ENCODE data around the gene ZMPSTE24.
A peak's percentile ranks its signal among the peaks of the same experiment; 100 is the strongest.

ZMPSTE24 gene

GRCh38 chr1:40303051-40303771 is 45.2 kb downstream of the ZMPSTE24 start:
- DNase-seq (ENCODE audit: low read depth in 2 of 2, low spot score in 1 of 2) = no peak

DNA sequence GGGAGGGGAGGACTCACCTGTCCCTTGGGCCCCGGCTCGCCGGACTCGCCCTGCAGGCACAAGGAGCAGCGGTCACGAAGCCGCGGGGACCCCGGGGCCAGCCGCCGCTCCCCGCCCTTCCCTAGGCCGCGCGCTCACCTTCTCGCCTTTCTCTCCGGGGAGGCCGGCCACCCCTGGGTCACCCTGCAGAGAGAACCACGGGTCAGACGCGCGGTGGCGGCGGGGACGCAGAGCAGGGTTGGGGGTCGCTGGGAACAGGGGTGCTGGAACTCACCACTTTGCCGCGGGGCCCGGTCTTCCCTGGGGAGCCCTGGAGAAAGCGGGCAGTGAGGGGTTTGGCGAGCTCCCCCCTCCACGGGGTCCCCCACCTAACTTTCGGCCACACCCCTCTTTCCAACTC is 45.8 kb downstream of the ZMPSTE24 start:
- DNase-seq (ENCODE audit: low read depth in 2 of 2, low spot score in 1 of 2) = no peak

DNA sequence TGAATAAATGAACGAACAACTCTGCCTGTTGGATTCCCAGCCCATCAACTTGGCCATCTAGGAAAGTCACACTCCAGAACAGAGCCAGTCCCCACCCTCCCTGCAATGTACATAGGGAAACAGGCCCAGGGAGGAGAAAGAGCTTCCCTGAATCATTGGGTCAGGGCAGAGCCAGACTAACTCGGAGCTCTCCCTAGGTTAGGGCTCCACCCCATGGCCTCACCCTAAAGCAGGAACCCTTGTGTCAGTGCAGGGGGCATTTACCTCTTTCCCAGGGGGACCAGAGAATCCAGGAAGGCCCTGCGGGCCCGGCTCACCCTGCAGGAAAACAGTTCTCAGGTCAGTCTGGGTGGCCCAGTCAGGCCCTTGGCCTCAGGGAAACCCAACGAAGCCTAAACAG is 47.4 kb downstream of the ZMPSTE24 start:
- DNase-seq (ENCODE audit: low read depth in 2 of 2, low spot score in 1 of 2) = no peak

DNA sequence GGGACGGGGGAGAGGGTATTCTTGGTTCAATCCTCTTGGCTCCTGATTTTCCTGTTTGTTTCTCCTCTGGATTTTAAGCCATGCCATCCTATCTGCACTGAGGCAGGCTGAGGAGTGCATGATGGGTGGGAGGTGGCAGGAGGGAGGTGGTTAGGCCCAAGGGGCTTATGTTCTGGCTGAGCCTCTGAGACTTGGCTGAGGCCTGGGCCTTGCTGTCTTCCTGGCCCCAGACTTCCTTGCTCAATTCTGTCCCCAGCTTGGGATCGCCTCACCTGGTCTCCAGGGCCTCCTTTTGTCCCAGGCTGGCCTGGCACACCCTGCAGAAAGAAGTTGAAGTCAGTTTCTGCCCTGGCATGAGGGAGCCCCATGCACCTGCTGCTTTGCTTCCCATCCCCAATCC is 47.8 kb downstream of the ZMPSTE24 start:
- no peak for DNase-seq (ENCODE audit: low read depth in 2 of 2, low spot score in 1 of 2)

- no peak for DNase-seq (ENCODE audit: low read depth in 2 of 2, low spot score in 1 of 2)
Observed at GRCh38 chr1:40306296-40306695, 48.3 kb downstream of the ZMPSTE24 start.

DNA sequence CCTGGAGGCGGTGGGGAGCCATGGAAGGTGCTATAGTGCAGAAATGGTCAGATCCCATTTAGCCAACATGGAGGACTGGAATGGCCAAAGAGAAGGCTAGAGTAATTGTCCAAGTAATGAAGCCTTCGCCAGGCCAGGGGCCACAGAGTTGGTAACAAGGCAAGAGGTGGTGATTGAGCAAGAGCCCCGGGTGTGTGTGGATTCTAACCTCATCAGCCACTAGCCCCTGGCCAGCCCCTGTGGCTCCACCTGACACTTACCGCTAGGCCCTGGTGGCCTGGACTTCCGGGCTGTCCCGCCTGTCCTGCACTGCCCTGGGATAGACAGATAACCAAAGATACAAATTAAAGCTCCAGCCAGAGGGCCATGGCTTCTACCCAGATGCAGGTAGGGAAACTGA is 49.1 kb downstream of the ZMPSTE24 start:
- no peak for DNase-seq (ENCODE audit: low read depth in 2 of 2, low spot score in 1 of 2)

- DNase-seq (ENCODE audit: low read depth in 2 of 2, low spot score in 1 of 2) = no peak
Observed at GRCh38 chr1:40308036-40308727, 50.1 kb downstream of the ZMPSTE24 start.

GRCh38 chr1:40309374-40310128 is 51.5 kb downstream of the ZMPSTE24 start:
- no peak for DNase-seq (ENCODE audit: low read depth in 2 of 2, low spot score in 1 of 2)

GRCh38 chr1:40310129-40310461 is 52.1 kb downstream of the ZMPSTE24 start:
- no peak for DNase-seq (ENCODE audit: low read depth in 2 of 2, low spot score in 1 of 2)

DNA sequence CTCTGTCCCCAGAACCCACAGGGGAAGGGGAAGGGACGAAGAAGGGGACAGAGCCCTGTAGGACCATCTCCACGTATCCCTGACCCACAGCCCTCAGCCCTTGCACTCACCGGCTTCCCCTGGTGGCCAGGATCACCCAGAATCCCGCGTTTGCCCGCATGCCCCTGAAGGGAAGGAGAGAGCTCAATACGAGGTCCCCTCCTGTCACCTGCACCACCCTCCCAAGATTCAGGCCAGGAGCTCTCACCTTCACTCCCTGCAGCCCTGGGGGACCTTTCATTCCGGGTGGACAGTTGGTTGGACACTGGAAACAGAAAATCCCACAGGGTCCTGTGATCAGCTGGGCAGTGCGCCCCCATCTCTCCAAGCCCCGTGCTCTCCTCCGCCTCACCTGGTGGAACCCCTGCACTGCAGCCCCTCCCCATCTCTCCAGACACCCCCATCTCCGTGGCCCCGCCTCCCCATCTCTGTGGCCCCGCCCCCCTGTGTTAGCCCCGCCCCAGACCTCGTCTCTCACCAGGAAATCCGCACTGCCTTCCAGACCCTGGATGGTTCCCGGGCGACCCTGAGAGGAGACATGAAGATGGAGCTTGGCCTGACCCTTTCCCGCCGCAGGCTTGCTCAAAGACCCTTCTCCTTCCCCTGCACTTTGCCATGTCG is 53.1 kb downstream of the ZMPSTE24 start:
- no peak for DNase-seq (ENCODE audit: low read depth in 2 of 2, low spot score in 1 of 2)

GRCh38 chr1:40311692-40312091 is 53.7 kb downstream of the ZMPSTE24 start:
- no peak for DNase-seq (ENCODE audit: low read depth in 2 of 2, low spot score in 1 of 2)

- DNase-seq (ENCODE audit: low read depth in 2 of 2, low spot score in 1 of 2) = no peak
Observed at GRCh38 chr1:40312238-40313205, 54.5 kb downstream of the ZMPSTE24 start.

GRCh38 chr1:40313329-40313957 is 55.4 kb downstream of the ZMPSTE24 start:
- DNase-seq (ENCODE audit: low read depth in 2 of 2, low spot score in 1 of 2) = no peak

GRCh38 chr1:40313958-40314720 is 56.1 kb downstream of the ZMPSTE24 start:
- DNase-seq (ENCODE audit: low read depth in 2 of 2, low spot score in 1 of 2) = no peak

DNA sequence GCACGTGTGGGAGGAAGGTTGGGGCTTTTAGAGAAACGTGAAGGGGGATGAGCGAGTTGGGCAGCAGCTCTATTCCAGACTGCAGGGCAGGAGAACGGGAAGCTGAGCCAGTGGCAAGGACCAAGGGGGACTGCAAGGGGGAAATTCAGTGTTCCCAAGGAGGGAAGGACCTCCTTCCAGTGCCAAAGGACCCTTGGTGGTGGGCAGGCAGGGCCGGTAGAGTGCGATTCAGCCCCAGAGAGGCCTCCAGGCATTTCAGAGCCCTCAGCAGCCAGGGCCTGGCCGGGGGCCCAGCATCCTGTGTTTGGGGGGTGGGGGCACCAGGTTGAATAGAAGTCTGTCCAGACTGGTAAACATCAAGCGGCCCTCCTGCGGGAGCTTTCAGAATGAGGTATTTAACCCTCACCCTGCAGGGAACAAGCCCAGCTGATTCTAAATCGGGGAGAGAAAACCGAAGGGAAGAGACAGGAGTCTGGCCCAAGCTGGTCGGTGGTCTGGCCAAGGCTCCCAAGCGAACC is 56.7 kb downstream of the ZMPSTE24 start:
- DNase-seq (ENCODE audit: low read depth in 2 of 2, low spot score in 1 of 2) = no peak

DNA sequence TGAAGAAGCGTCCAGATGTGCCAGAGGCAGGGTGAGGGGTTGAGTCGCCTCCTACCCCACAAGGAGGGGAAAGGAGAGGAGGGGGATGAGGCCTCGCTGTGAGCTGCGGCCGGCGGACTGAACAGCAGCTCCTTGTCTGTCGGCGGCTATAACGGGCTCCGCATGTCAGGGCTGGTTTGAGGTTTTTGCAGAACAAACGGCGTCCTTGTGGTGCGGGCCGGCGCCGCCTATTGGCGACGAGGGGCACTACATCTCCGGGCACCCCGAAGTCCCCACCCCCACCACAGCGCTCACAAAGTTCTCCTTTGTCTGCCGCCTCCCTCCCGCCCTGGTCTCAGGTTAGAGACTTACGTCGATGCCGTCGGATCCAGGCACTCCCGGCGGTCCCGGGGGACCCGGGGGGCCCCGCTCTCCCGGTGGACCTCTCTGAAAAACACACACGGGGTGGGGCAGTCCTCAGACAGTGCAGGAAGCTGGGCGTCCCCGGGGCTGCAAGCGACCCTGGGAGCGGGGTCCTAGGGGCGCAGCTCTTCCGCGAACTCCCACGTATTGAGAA is 57.3 kb downstream of the ZMPSTE24 start:
- peak; percentile 53 to 65 for DNase-seq (ENCODE audit: low read depth in 2 of 2, low spot score in 1 of 2)

DNA sequence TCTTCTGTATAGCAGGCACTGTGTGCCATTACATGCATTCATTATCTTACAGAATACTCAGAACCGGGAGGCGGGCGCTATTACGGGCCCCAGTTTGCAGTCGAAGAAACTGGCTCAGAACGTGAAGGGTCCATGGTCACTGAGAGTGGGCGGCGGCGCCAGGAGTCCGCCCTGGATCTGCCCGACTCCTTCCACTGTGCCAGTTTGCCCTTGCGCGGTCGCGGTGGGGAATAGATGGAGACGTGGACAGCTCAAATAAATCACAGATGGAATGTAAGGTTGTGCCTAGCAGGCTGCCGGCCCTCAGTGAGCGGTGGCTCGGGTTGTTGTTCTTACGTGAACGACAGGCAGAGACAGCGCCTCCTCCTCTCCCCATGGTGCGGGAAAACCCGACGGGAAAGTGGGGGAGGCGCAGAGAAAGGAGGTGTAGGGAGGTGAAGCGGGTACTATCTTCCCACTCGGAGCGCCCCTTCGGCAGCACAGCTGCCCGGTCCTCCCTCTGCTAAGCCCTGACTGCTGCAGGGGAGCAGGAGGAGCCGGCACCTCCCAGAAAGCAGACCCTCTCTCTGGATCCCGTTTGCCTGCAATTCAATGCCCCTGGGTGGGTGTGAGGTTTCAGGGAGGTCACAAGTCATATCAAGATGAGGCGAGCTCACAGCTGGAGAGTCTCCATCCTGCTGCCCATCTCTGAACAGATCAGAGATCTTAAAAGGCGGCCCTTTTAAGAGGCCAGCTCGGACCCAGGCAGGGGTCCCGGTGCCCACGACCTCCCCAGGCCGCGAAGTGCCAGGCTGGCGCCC is 58.0 kb downstream of the ZMPSTE24 start:
- peak in 1 of 2 donors; percentile 7 for DNase-seq (ENCODE audit: low read depth in 2 of 2, low spot score in 1 of 2)
